Heart left ventricle (tissue), 16 donors: ENCODE measurements around the gene TNFRSF17. TPM values are rescaled to one million over a fixed set of nuclear protein-coding genes. Genes with fewer than 3 reads are reported as not detected.

Experiments
- ATAC-seq, 4 donors: fragments of 200-7000 bp; cut with Tn5 transposase; one replicate each; pipeline ENCODE4 v1.9.1; 2020 to 2022; ENCODE audit warnings: moderate library complexity in 4 of 4, mild to moderate bottlenecking in 3 of 4, moderate number of reproducible peaks in 1 of 4
- DNase-seq, 5 donors: peaks; one replicate each; pipeline ENCODE4 v3.0.0-alpha.2; 2020
- H3K27ac ChIP-seq, 12 donors: fragments of 200-600 bp; sonication (generic) in 4 of 12; one replicate each; pipeline versions ENCODE4 v1.5.0 to v1.8.0; 2016 to 2022; ENCODE audit warnings: mild to moderate bottlenecking in 2 of 12
- H3K27me3 ChIP-seq, 9 donors: fragments of 200-600 bp; sonication (generic) in 2 of 9; one replicate each; pipeline versions ENCODE4 v1.5.1 to v1.8.0; 2016 to 2022; ENCODE audit warnings: mild to moderate bottlenecking in 3 of 9
- H3K36me3 ChIP-seq, 9 donors: fragments of 200-600 bp; sonication (generic) in 2 of 9; one replicate each; pipeline versions ENCODE4 v1.5.0 to v1.8.0; 2018 to 2022; ENCODE audit warnings: mild to moderate bottlenecking in 2 of 9
- H3K4me1 ChIP-seq, 12 donors: fragments of 200-600 bp; sonication (generic) in 4 of 12; one replicate each; pipeline versions ENCODE4 v1.5.0 to v1.8.0; 2016 to 2022; ENCODE audit warnings: mild to moderate bottlenecking in 3 of 12
- H3K4me3 ChIP-seq, 12 donors: fragments of 200-600 bp; sonication (generic) in 4 of 12; one replicate each; pipeline versions ENCODE4 v1.5.0 to v1.8.0; 2017 to 2022; ENCODE audit warnings: mild to moderate bottlenecking in 9 of 12, moderate library complexity in 4 of 12
- H3K9me3 ChIP-seq, 12 donors: fragments of 200-600 bp; sonication (generic) in 4 of 12; one replicate each; pipeline versions ENCODE4 v1.5.0 to v1.8.0; 2016 to 2022; ENCODE audit warnings: mild to moderate bottlenecking in 1 of 12
- POLR2A ChIP-seq, 2 donors: fragments of 450-650 bp; IDR thresholded peaks; one replicate each; pipeline ENCODE4 v1.6.1; 2017; ENCODE audit warnings: antibody characterized with exemption in 2 of 2, mild to moderate bottlenecking in 2 of 2, moderate library complexity in 2 of 2
- WGBS, 4 donors: extraction: QIAGEN DNeasy Blood & Tissue Kit in 2 of 4; methylation state at CpG; one replicate each; pipeline versions ENCODE4 v1.1.5 to v1.1.7; 2013 to 2018; 5-methylcytosine and 5-hydroxymethylcytosine counted together
- intact Hi-C, 10 donors: fragments of 100-400 bp; cut with DNase I; formaldehyde crosslinking; loops; one replicate each; pipeline versions ENCODE4 v1.11.1 to v1.14.2; 2022
- polyA plus RNA-seq, 2 donors: library from polyadenylated mRNA; stranded (reverse); fragments of 200-250 nt; gene quantifications; one replicate each; pipeline ENCODE4 v1.2.3, GENCODE V29; 2013
- total RNA-seq, 9 donors: library from RNA; depleted of rRNA in 2 of 9; stranded (reverse); fragments of >200 nt in 2 of 9; fragmentation: NEBNext Ultra II Directional in 3 of 9; extraction: Animal tissue kit (Norgen Biotek cat#: 25700) in 3 of 9; gene quantifications; one replicate each; pipeline versions ENCODE4 v1.1.0 to v1.2.4, GENCODE V29; 2016 to 2023
- TF ChIP-seq, protein P1 (sequence below), 12 donors: fragments of 200-600 bp; sonication (generic) in 4 of 12; IDR thresholded peaks; one replicate each; pipeline versions ENCODE4 v1.5.0 to v1.8.0; 2018 to 2022; ENCODE audit warnings: antibody characterized with exemption in 12 of 12, mild to moderate bottlenecking in 5 of 12
- donor health status: ischemic (EF 13 %, LVEDD 7.1; RV severe dilation, severe dysfunction).
- donor health status: healthy with polysubstance abuse.
- donor health status: DM: no; HTN: yes; CAD: no.
- donor health status: DM: no; HTN: no; CAD: no.
- donor health status: ischemic (EF 25% LVEDD 6.9; RV normal size, moderate dysfunction).
- donor health status: ischemic (EF 25% LVEDD 5.7; RV mildly dilated, moderate dysfunction).
- donor health status: healthy.
- donor health status: DM: yes; HTN: yes; CAD: no.
- donor health status: ischemic (EF 35%, LVEDD 5.7; RV mildly dilated, moderate dysfunction).
- donor health status: nonischemic (EF 11% LVEDD 7.7; RV severe dilation, severe dysfunction).
- donor health status: DM: yes; HTN: yes; CAD: no.
- donor health status: PGD.
- donor health status: ischemic (EF 29% LVEDD 5.4; RV normal size, mild dysfunction).
- donor health status: nonischemic (EF 23%, LVEDD 6.1; RV moderate dilation, normal function).

TNFRSF17 gene
- total and polyA plus RNA-seq, 11 donors = 0.99 TPM; not detected in 10

- H3K27ac ChIP-seq = no peak overlapping the region
- H3K4me1 ChIP-seq = peaks cover 0 to 12% (median 0%) of the 10 kb centered on the region in 12 donors
- ATAC-seq (no peak), DNase-seq (no peak)
- no peaks in the 10 kb centered on the region for H3K9me3 ChIP-seq
- TF ChIP-seq, protein P1, sequence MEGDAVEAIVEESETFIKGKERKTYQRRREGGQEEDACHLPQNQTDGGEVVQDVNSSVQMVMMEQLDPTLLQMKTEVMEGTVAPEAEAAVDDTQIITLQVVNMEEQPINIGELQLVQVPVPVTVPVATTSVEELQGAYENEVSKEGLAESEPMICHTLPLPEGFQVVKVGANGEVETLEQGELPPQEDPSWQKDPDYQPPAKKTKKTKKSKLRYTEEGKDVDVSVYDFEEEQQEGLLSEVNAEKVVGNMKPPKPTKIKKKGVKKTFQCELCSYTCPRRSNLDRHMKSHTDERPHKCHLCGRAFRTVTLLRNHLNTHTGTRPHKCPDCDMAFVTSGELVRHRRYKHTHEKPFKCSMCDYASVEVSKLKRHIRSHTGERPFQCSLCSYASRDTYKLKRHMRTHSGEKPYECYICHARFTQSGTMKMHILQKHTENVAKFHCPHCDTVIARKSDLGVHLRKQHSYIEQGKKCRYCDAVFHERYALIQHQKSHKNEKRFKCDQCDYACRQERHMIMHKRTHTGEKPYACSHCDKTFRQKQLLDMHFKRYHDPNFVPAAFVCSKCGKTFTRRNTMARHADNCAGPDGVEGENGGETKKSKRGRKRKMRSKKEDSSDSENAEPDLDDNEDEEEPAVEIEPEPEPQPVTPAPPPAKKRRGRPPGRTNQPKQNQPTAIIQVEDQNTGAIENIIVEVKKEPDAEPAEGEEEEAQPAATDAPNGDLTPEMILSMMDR (IDR thresholded peaks at IDR 0.05) = no peak
- TF ChIP-seq POLR2A (IDR thresholded peaks at IDR 0.05) = no peak
- no peaks in the 10 kb centered on the region for H3K36me3 ChIP-seq
- WGBS, 4 donors = 85 to 92% (median 90%) methylated on average over 12 of the region's 12 CpGs
- no peaks in the 10 kb centered on the region for H3K27me3 ChIP-seq
- intact Hi-C loops = no loop called here
- H3K4me3 ChIP-seq = no peak overlapping the region
These were observed 21.6 kb downstream of the TNFRSF17 start for GRCh38 chr16:11986521-11987057.

DNA sequence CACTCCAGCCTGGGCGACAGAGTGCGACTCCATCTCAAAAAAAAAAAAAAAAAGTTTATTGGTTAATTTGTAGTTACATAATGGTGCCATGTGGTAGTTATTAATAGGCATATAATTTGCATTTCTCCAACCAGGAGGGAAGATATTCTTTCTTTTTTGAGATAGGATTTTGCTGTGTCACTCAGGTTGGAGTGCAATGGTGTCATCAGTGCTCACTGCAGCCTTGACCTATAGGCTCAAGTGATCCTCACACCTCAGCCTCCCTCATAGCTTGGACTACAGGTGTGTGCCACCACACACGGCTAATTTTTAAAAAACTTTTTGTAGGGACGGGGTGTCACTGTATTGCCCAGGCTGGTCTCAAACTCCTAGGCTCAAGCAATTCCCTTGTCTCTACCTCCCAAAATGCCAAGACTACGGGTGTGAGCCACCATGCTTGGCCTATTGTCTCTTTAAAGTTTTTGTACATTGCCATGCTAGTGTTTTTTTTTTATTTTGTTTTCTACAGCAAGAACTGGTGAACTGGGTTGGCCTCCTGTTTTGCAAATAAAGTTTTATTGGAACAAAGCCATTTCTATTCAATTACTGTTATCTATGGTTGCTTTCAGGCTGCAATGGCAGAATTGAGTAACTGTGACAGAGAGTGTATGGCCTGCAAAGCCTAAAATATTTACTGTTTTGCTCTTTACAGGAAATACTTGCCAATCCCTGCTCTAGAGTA is 23.4 kb downstream of the TNFRSF17 start:
- Histone ChIP-seq H3K9me3 (no peaks in the 10 kb centered on the region), H3K4me1 (peaks cover 0 to 23% (median 0%) of the 10 kb centered on the region in 12 donors), H3K4me3 (no peak overlapping the region), H3K36me3 (no peaks in the 10 kb centered on the region), H3K27ac (no peak overlapping the region), H3K27me3 (no peaks in the 10 kb centered on the region)
- TF ChIP-seq, protein P1 (IDR thresholded peaks at IDR 0.05) = no peak
- no peak for TF ChIP-seq POLR2A (IDR thresholded peaks at IDR 0.05)
- 58 to 74% (median 65%) methylated on average over 5 of the region's 5 CpGs for WGBS, 4 donors
- intact Hi-C loops = no loop called here
- DNase-seq (no peak), ATAC-seq (no peak)

DNA sequence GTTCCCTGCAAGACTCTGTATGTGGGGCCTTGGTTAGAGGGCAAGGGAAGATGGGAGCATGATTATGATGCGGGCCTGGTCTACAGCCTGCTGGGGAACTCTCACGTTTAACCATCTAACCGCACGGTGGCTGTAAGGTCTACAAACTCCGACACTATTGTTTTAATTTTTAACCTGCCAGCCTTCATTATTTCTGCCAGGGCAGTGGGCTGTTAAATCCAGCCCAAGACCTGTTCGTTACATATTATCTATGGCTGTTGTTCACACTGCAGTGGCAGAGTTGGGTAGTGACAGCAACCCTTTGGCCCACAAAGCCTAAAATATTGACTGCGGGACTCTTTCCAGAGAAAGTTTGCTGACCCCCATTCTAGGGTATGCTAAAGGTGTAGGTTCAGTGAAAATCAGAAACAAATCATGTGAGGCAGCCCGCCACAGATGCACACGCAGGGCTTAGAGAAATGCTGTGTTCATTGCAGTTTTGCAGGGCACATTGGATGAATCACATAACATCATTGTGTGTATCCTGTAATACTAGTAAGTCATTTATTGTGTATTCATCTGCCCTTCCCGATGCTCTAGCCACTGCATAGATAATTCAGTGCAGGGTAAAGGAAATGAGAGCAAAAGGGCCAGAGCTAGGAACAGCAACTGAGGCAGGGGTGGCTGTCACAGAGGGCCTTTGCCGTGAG is 25.8 kb downstream of the TNFRSF17 start:
- Histone ChIP-seq H3K27ac (no peak overlapping the region), H3K36me3 (no peaks in the 10 kb centered on the region), H3K4me3 (no peak overlapping the region), H3K9me3 (no peaks in the 10 kb centered on the region), H3K4me1 (peaks cover 0 to 46% (median 13%) of the 10 kb centered on the region in 12 donors), H3K27me3 (no peaks in the 10 kb centered on the region)
- TF ChIP-seq POLR2A (IDR thresholded peaks at IDR 0.05) = no peak
- TF ChIP-seq, protein P1 (IDR thresholded peaks at IDR 0.05) = no peak
- no peak for DNase-seq
- intact Hi-C loops = no loop called here
- WGBS, 4 donors = 81 to 95% (median 91%) methylated on average over 11 of the region's 11 CpGs
- no peak for ATAC-seq

- no peaks in the 10 kb centered on the region for H3K27me3 ChIP-seq
- intact Hi-C loops = no loop called here
- 92 to 100% (median 94%) methylated on average over 3 of the region's 3 CpGs for WGBS, 4 donors
- H3K4me3 ChIP-seq = no peak overlapping the region
- peaks cover 0 to 55% (median 13%) of the 10 kb centered on the region in 12 donors for H3K4me1 ChIP-seq
- no peaks in the 10 kb centered on the region for H3K9me3 ChIP-seq
- H3K36me3 ChIP-seq = no peaks in the 10 kb centered on the region
- no peak overlapping the region for H3K27ac ChIP-seq
- TF ChIP-seq, protein P1 (IDR thresholded peaks at IDR 0.05) = no peak
- no peak for TF ChIP-seq POLR2A (IDR thresholded peaks at IDR 0.05)
- ATAC-seq (no peak), DNase-seq (no peak)
These were observed 27.1 kb downstream of the TNFRSF17 start for GRCh38 chr16:11992008-11992584.
